G401 (cell line): Measurements from ENCODE around the gene PALMD. TPM values are rescaled to one million over a fixed set of nuclear protein-coding genes. Genes with fewer than 3 reads are reported as not detected.

Experiments
- DNase-seq: peaks from one replicate; pipeline ENCODE4 v3.0.0-alpha.2; 2015; ENCODE audit warnings: low spot score
- in situ Hi-C: cut with HindIII; loops from 2 replicates; pipeline ENCODE4 v1.10.0; 2016; ENCODE audit warnings: low sequenced_read_pairs, mixed read lengths
- total RNA-seq: library from RNA; depleted of rRNA; stranded (reverse); fragments of >200 nt; shearing (Covaris generic); gene quantifications from 2 replicates; pipeline ENCODE4 v1.2.3, GENCODE V29; 2014

Gene PALMD
- total RNA-seq, 1 experiment from 2014 or later, result 56.9 TPM

GRCh38 chr1:99655376-99655775 is 9.5 kb downstream of the PALMD start:
- DNase-seq, result no peak
- in situ Hi-C loops, result no loop called here

GRCh38 chr1:99656701-99657100 is 10.8 kb downstream of the PALMD start:
- in situ Hi-C loops, result no loop called here

GRCh38 chr1:99657213-99658030 is 11.5 kb downstream of the PALMD start:
- in situ Hi-C loops, result no loop called here
- DNase-seq, result no peak

More at GRCh38 chr1:99656701-99657100, 10.8 kb downstream of the PALMD start:
- no peak for DNase-seq

GRCh38 chr1:99658031-99658290 is 12.0 kb downstream of the PALMD start:
- in situ Hi-C loops, result no loop called here

GRCh38 chr1:99659755-99660210 is 13.9 kb downstream of the PALMD start:
- no peak for DNase-seq

More at GRCh38 chr1:99658031-99658290, 12.0 kb downstream of the PALMD start:
- DNase-seq, result no peak

GRCh38 chr1:99660496-99660895 is 14.6 kb downstream of the PALMD start:
- in situ Hi-C loops, result no loop called here

More at GRCh38 chr1:99659755-99660210, 13.9 kb downstream of the PALMD start:
- in situ Hi-C loops, result no loop called here

GRCh38 chr1:99661780-99662179 is 15.9 kb downstream of the PALMD start:
- no peak for DNase-seq
- in situ Hi-C loops, result no loop called here

More at GRCh38 chr1:99660496-99660895, 14.6 kb downstream of the PALMD start:
- no peak for DNase-seq

- no peak for DNase-seq
- in situ Hi-C loops, result no loop called here
Measured at GRCh38 chr1:99662539-99663080, 16.7 kb downstream of the PALMD start.

GRCh38 chr1:99663501-99663900 is 17.6 kb downstream of the PALMD start:
- in situ Hi-C loops, result no loop called here
- no peak for DNase-seq

GRCh38 chr1:99665212-99665611 is 19.3 kb downstream of the PALMD start:
- no peak for DNase-seq
- in situ Hi-C loops, result no loop called here

- in situ Hi-C loops, result no loop called here
- no peak for DNase-seq
Measured at GRCh38 chr1:99669376-99669775, 23.5 kb downstream of the PALMD start.

GRCh38 chr1:99669821-99670220 is 23.9 kb downstream of the PALMD start:
- in situ Hi-C loops, result no loop called here
- DNase-seq, result no peak

GRCh38 chr1:99670583-99670982 is 24.7 kb downstream of the PALMD start:
- no peak for DNase-seq
- in situ Hi-C loops, result no loop called here

GRCh38 chr1:99672038-99672437 is 26.1 kb downstream of the PALMD start:
- in situ Hi-C loops, result no loop called here
- DNase-seq, result no peak

GRCh38 chr1:99672530-99673213 is 26.8 kb downstream of the PALMD start:
- no peak for DNase-seq
- in situ Hi-C loops, result no loop called here

GRCh38 chr1:99673315-99673714 is 27.4 kb downstream of the PALMD start:
- in situ Hi-C loops, result no loop called here
- no peak for DNase-seq

- in situ Hi-C loops, result no loop called here
- DNase-seq, result no peak
Measured at GRCh38 chr1:99674115-99675064, 28.5 kb downstream of the PALMD start.

- in situ Hi-C loops, result no loop called here
Measured at GRCh38 chr1:99675292-99675691, 29.4 kb downstream of the PALMD start.

GRCh38 chr1:99675994-99676393 is 30.1 kb downstream of the PALMD start:
- in situ Hi-C loops, result no loop called here
- no peak for DNase-seq

More at GRCh38 chr1:99675292-99675691, 29.4 kb downstream of the PALMD start:
- no peak for DNase-seq
